Measurements from ENCODE around the gene AGPAT3. TPM values are rescaled to one million over a fixed set of nuclear protein-coding genes. Genes with fewer than 3 reads are reported as not detected.

Gene AGPAT3
- total RNA-seq, 1 donor from 2014 or later = 7.8 TPM

DNA sequence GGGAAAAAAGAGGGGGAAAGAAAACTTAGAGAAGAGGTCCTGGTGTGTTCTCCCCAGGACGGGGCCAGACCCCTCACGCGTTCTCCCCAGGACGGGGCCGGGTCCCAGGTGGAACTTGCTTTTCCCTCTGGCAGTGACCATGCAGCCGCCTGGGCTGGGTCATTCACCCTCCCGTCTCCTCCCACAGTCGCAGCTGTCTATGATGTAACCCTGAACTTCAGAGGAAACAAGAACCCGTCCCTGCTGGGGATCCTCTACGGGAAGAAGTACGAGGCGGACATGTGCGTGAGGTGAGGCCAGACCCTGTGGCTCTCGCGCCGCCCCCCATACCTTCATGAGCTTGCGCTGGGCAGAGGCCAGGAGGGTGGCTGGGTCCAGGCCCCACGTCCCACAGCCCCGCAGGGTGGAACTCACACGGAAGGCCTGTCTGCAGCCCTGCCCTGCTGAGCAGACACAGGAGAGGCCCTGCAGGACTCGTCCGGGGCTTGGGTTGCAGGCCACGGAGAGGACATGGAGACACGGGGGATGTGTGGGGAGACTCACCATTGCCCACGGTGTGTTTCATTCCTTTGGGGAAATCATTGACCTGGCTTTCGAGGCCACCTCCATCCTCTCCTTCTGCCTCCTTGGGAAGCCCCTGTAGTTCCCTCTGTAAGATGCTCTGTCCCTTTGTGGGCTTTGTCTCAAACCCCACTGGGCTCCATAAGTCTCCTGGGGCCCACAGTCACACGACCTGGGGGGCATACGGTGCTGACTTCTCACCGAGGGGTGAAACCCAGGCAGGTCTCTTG, 106.4 kb downstream of the AGPAT3 start:
- peak overlapping the region; percentile 29 for H3K27ac Mint-ChIP-seq
- no peak overlapping the region for H3K27ac ChIP-seq
- H3K4me1 ChIP-seq = no peaks in the 10 kb centered on the region
- no peak for DNase-seq (ENCODE audit: low spot score)
- no peaks in the 10 kb centered on the region for H3K79me2 ChIP-seq (ENCODE audit: low read depth)
- H3K36me3 Mint-ChIP-seq = peaks cover 3% of the 10 kb centered on the region
- H3K4me3 Mint-ChIP-seq = peak overlapping the region; percentile 50
- H3K9ac ChIP-seq = no peak overlapping the region
- no peak for TF ChIP-seq EZH2phosphoT487 (IDR thresholded peaks at IDR 0.05)
- TF ChIP-seq EZH2 (IDR thresholded peaks at IDR 0.05) = no peak
- TF ChIP-seq, protein P1, sequence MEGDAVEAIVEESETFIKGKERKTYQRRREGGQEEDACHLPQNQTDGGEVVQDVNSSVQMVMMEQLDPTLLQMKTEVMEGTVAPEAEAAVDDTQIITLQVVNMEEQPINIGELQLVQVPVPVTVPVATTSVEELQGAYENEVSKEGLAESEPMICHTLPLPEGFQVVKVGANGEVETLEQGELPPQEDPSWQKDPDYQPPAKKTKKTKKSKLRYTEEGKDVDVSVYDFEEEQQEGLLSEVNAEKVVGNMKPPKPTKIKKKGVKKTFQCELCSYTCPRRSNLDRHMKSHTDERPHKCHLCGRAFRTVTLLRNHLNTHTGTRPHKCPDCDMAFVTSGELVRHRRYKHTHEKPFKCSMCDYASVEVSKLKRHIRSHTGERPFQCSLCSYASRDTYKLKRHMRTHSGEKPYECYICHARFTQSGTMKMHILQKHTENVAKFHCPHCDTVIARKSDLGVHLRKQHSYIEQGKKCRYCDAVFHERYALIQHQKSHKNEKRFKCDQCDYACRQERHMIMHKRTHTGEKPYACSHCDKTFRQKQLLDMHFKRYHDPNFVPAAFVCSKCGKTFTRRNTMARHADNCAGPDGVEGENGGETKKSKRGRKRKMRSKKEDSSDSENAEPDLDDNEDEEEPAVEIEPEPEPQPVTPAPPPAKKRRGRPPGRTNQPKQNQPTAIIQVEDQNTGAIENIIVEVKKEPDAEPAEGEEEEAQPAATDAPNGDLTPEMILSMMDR (IDR thresholded peaks at IDR 0.05) = no peak
- no peak overlapping the region for H2AFZ ChIP-seq (replicated peaks)
- no peaks in the 10 kb centered on the region for H4K20me1 ChIP-seq (ENCODE audit: low read depth)
- no peak overlapping the region for H3K4me2 ChIP-seq
- H3K4me3 ChIP-seq = no peak overlapping the region
- H3K27me3 Mint-ChIP-seq (ENCODE audit: insufficient read depth, low read depth) = peaks cover 10% of the 10 kb centered on the region
- H3K36me3 ChIP-seq = no peaks in the 10 kb centered on the region
- peaks cover 10% of the 10 kb centered on the region for H3K4me1 Mint-ChIP-seq
- H3F3A ChIP-seq (ENCODE audit: low read depth) = peaks cover 7% of the 10 kb centered on the region
- H3K9me3 ChIP-seq (ENCODE audit: low read depth) = no peaks in the 10 kb centered on the region
- H3K9me3 Mint-ChIP-seq = no peaks in the 10 kb centered on the region
- H3K27me3 ChIP-seq = no peaks in the 10 kb centered on the region

DNA sequence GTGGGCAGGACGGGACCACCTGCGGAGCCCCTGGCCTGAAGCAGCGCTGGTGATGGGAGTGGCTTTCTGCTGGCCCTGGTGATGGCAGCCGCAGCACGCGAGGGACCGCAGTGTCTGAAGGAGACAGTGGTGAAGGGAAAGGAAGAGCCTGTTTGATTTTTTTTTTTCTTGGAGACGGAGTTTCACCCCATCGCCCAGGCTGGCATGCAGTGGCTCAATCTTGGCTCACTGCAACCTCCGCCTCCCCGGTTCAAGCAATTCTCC, 106.9 kb downstream of the AGPAT3 start:
- no peak overlapping the region for H2AFZ ChIP-seq (replicated peaks)
- peak overlapping the region; percentile 29 for H3K27ac Mint-ChIP-seq
- peak overlapping the region; percentile 50 for H3K4me3 Mint-ChIP-seq
- DNase-seq (ENCODE audit: low spot score) = no peak
- H3K27ac ChIP-seq = no peak overlapping the region
- H3K27me3 ChIP-seq = no peaks in the 10 kb centered on the region
- H3K9me3 ChIP-seq (ENCODE audit: low read depth) = no peaks in the 10 kb centered on the region
- no peaks in the 10 kb centered on the region for H3K4me1 ChIP-seq
- H3K36me3 ChIP-seq = no peaks in the 10 kb centered on the region
- H3K4me2 ChIP-seq = no peak overlapping the region
- H3K4me1 Mint-ChIP-seq = peaks cover 10% of the 10 kb centered on the region
- no peaks in the 10 kb centered on the region for H3K9me3 Mint-ChIP-seq
- peaks cover 3% of the 10 kb centered on the region for H3K36me3 Mint-ChIP-seq
- no peaks in the 10 kb centered on the region for H3K79me2 ChIP-seq (ENCODE audit: low read depth)
- TF ChIP-seq, protein P1 (IDR thresholded peaks at IDR 0.05) = no peak
- TF ChIP-seq EZH2phosphoT487 (IDR thresholded peaks at IDR 0.05) = no peak
- H4K20me1 ChIP-seq (ENCODE audit: low read depth) = no peaks in the 10 kb centered on the region
- H3K27me3 Mint-ChIP-seq (ENCODE audit: insufficient read depth, low read depth) = peaks cover 10% of the 10 kb centered on the region
- H3K9ac ChIP-seq = no peak overlapping the region
- H3F3A ChIP-seq (ENCODE audit: low read depth) = peaks cover 7% of the 10 kb centered on the region
- no peak overlapping the region for H3K4me3 ChIP-seq

DNA sequence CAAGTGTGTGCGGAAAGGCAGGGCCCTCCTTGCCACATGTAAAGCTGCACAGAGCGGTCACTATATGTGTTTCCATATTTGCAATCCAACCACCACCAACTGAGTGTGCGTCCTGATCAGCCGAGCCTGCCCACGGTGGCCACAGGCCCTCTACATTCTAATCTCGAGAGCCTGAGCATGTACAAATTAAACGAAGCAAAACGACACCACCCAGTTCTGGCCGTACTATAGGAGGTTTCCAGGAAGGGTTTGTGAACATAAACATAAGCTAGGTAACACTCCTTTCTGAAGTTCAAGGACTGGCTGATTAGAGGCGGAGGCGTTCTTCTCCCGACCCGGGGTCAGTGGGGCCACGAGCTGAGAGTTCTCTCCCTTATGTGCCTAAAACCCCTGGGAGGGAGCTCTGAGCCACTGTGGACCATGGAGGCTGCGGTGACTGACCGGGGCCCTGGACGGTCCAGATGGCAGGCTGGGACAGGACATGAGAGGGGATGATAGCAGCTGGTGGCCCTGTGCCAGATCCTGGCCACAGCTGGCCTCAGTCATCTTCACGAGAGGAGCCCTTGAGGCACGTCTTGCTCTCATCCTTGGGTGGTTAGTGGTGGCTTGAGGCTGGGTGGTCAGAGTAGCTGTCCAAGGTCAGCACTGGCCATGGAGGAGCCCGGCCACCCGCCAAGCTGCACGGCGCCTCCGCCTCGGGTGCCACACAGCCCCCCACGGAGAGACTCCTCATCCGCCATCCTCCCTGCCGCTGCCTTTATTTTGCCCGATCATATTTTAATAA, 108.0 kb downstream of the AGPAT3 start:
- no peak overlapping the region for H3K27ac ChIP-seq
- no peak for DNase-seq (ENCODE audit: low spot score)

More for the DNA sequence above, 108.0 kb downstream of the AGPAT3 start:
- no peaks in the 10 kb centered on the region for H3K36me3 ChIP-seq
- Mint-ChIP-seq H3K4me3 (no peak overlapping the region), H3K27ac (peak overlapping the region; percentile 29), H3K4me1 (peaks cover 8% of the 10 kb centered on the region), H3K27me3 (ENCODE audit: insufficient read depth, low read depth) (peaks cover 12% of the 10 kb centered on the region), H3K36me3 (peaks cover 2% of the 10 kb centered on the region), H3K9me3 (no peaks in the 10 kb centered on the region)
- no peaks in the 10 kb centered on the region for H3K4me1 ChIP-seq
- no peaks in the 10 kb centered on the region for H4K20me1 ChIP-seq (ENCODE audit: low read depth)
- no peaks in the 10 kb centered on the region for H3K9me3 ChIP-seq (ENCODE audit: low read depth)
- H3K27me3 ChIP-seq = no peaks in the 10 kb centered on the region
- H3K4me3 ChIP-seq = no peak overlapping the region
- no peak overlapping the region for H2AFZ ChIP-seq (replicated peaks)
- H3K9ac ChIP-seq = no peak overlapping the region
- H3K4me2 ChIP-seq = no peak overlapping the region
- TF ChIP-seq, protein P1 (IDR thresholded peaks at IDR 0.05) = no peak
- no peak for TF ChIP-seq EZH2phosphoT487 (IDR thresholded peaks at IDR 0.05)
- TF ChIP-seq EZH2 (IDR thresholded peaks at IDR 0.05) = no peak
- H3F3A ChIP-seq (ENCODE audit: low read depth) = peaks cover 7% of the 10 kb centered on the region
- no peaks in the 10 kb centered on the region for H3K79me2 ChIP-seq (ENCODE audit: low read depth)
